Upper lobe of left lung (tissue), 6 donors: ENCODE data around the gene DEFB108B. TPM values are rescaled to one million over a fixed set of nuclear protein-coding genes. Genes with fewer than 3 reads are reported as not detected.
A peak's percentile ranks its signal among the peaks of the same experiment; 100 is the strongest.
"Not testable (repeated sequence)": the region's sequence is repeated elsewhere in the genome, so short reads cannot be mapped to it uniquely, and the experiment has no call there.

Source experiments
- ATAC-seq, 2 donors: fragments of 200-7000 bp; cut with Tn5 transposase; one replicate each; pipeline ENCODE4 v1.9.1; 2022; ENCODE audit warnings: mild to moderate bottlenecking in 2 of 2, moderate library complexity in 2 of 2; ENCODE audit not compliant: low FRiP score in 2 of 2
- DNase-seq, 2 donors: peaks; one replicate each; pipeline ENCODE4 v3.0.0-alpha.2; 2019 to 2020
- H3K27ac ChIP-seq, 4 donors: fragments of 200-600 bp; sonication (generic); one replicate each; pipeline ENCODE4 v1.5.1; 2016 to 2019
- H3K27me3 ChIP-seq, 4 donors: fragments of 200-600 bp; sonication (generic); one replicate each; pipeline ENCODE4 v1.5.1; 2017 to 2019
- H3K36me3 ChIP-seq, 4 donors: fragments of 200-600 bp; sonication (generic); one replicate each; pipeline ENCODE4 v1.5.1; 2016 to 2019
- H3K4me1 ChIP-seq, 4 donors: fragments of 200-600 bp; sonication (generic); one replicate each; pipeline ENCODE4 v1.5.1; 2018 to 2019
- H3K4me3 ChIP-seq, 4 donors: fragments of 200-600 bp; sonication (generic); one replicate each; pipeline ENCODE4 v1.5.1; 2017 to 2019; ENCODE audit warnings: mild to moderate bottlenecking in 2 of 4, moderate library complexity in 1 of 4
- H3K9me3 ChIP-seq, 4 donors: fragments of 200-600 bp; sonication (generic); one replicate each; pipeline ENCODE4 v1.5.1; 2018 to 2019
- CTCF ChIP-seq, 6 experiments: fragments of 450-650 bp in 4 of 6; fragments of 200-600 bp in 2 of 6; sonication (generic) in 2 of 6; IDR thresholded peaks; one replicate each; pipeline ENCODE4 v1.5.1; 2016 to 2019; ENCODE audit warnings: antibody characterized with exemption in 6 of 6
- WGBS, 2 donors: methylation state at CpG; one replicate each; pipeline ENCODE4 v1.1.5; 2017 to 2018; 5-methylcytosine and 5-hydroxymethylcytosine counted together
- total RNA-seq, 6 donors: library from RNA; depleted of rRNA in 4 of 6; stranded (reverse); fragments of >200 nt in 4 of 6; gene quantifications; one replicate each; pipeline versions ENCODE4 v1.1.0 to v1.2.1, GENCODE V29; 2016 to 2021
- donor health status: DM: no; HTN: no; CAD: no; lungs with moderate emphysema.
- donor health status: DM: no; HTN: yes; CAD: no; lungs with severe emphysema.

Gene DEFB108B
- total RNA-seq, 6 donors from 2014 or later: not detected

GRCh38 chr11:71792621-71793235 is 40.3 kb upstream of the DEFB108B start:
- not testable (repeated sequence) for H3K27ac ChIP-seq, H3K36me3 ChIP-seq, H3K4me1 ChIP-seq, H3K27me3 ChIP-seq, ATAC-seq, H3K9me3 ChIP-seq, H3K4me3 ChIP-seq
- peak in 1 of 2 donors; percentile 58 for DNase-seq
- WGBS, 2 donors: 52 to 66% methylated on average over 5 to 6 of the region's 6 CpGs
- peak; percentile 40 to 73 (median 54) for TF ChIP-seq CTCF (IDR thresholded peaks at IDR 0.05)

GRCh38 chr11:71794386-71795040 is 38.5 kb upstream of the DEFB108B start:
- WGBS, 2 donors: 60 to 86% methylated on average over 5 to 13 of the region's 13 CpGs
- not testable (repeated sequence) for H3K4me3 ChIP-seq, H3K4me1 ChIP-seq, H3K36me3 ChIP-seq, H3K9me3 ChIP-seq, H3K27ac ChIP-seq, ATAC-seq, H3K27me3 ChIP-seq
- peak in 1 of 2 donors; percentile 57 for DNase-seq

GRCh38 chr11:71795236-71795635 is 37.8 kb upstream of the DEFB108B start:
- not testable (repeated sequence) for H3K4me1 ChIP-seq, H3K9me3 ChIP-seq, H3K36me3 ChIP-seq, H3K27me3 ChIP-seq, DNase-seq, H3K27ac ChIP-seq, ATAC-seq, H3K4me3 ChIP-seq
- WGBS, 2 donors: 85% methylated on average over 5 of the region's 5 CpGs; no CpG with 5 or more reads in 1 of the 2 donors

GRCh38 chr11:71796016-71796415 is 37.0 kb upstream of the DEFB108B start:
- not testable (repeated sequence) for DNase-seq

GRCh38 chr11:71796781-71797180 is 36.2 kb upstream of the DEFB108B start:
- DNase-seq: peak in 1 of 2 donors; percentile 80
- H3K36me3 ChIP-seq, H3K4me1 ChIP-seq, H3K9me3 ChIP-seq, H3K27me3 ChIP-seq, H3K4me3 ChIP-seq, H3K27ac ChIP-seq, ATAC-seq: not testable (repeated sequence)
- 97 to 100% methylated on average over 1 to 9 of the region's 9 CpGs for WGBS, 2 donors

More at GRCh38 chr11:71796016-71796415, 37.0 kb upstream of the DEFB108B start:
- H3K36me3 ChIP-seq, H3K27me3 ChIP-seq, H3K4me3 ChIP-seq, H3K27ac ChIP-seq, ATAC-seq, H3K9me3 ChIP-seq, H3K4me1 ChIP-seq: not testable (repeated sequence)
- WGBS, 2 donors: 83 to 94% methylated on average over 13 to 16 of the region's 16 CpGs

GRCh38 chr11:71799556-71800128 is 33.4 kb upstream of the DEFB108B start:
- H3K27ac ChIP-seq, H3K9me3 ChIP-seq, H3K4me1 ChIP-seq, ATAC-seq, DNase-seq, H3K4me3 ChIP-seq, H3K36me3 ChIP-seq, H3K27me3 ChIP-seq: not testable (repeated sequence)
- WGBS, 2 donors: 84 to 89% methylated on average over 13 of the region's 13 CpGs

- not testable (repeated sequence) for H3K36me3 ChIP-seq, H3K4me3 ChIP-seq, ATAC-seq, H3K9me3 ChIP-seq, H3K27ac ChIP-seq, H3K4me1 ChIP-seq, H3K27me3 ChIP-seq
- DNase-seq: peak in 1 of 2 donors; percentile 82
- peak; percentile 63 to 85 (median 76) for TF ChIP-seq CTCF (IDR thresholded peaks at IDR 0.05)
- 34% methylated on average over 12 to 13 of the region's 13 CpGs for WGBS, 2 donors
Observed at GRCh38 chr11:71800335-71800953, 32.6 kb upstream of the DEFB108B start.

- not testable (repeated sequence) for H3K4me1 ChIP-seq
- 79% methylated on average over 2 of the region's 2 CpGs; no CpG with 5 or more reads in 1 of the 2 donors for WGBS, 2 donors
Observed at GRCh38 chr11:71801026-71801425, 32.0 kb upstream of the DEFB108B start.

GRCh38 chr11:71802874-71803273 is 30.1 kb upstream of the DEFB108B start:
- 80 to 82% methylated on average over 5 to 6 of the region's 7 CpGs for WGBS, 2 donors
- not testable (repeated sequence) for DNase-seq, H3K27me3 ChIP-seq, ATAC-seq, H3K27ac ChIP-seq, H3K9me3 ChIP-seq, H3K4me1 ChIP-seq, H3K36me3 ChIP-seq, H3K4me3 ChIP-seq

More at GRCh38 chr11:71801026-71801425, 32.0 kb upstream of the DEFB108B start:
- not testable (repeated sequence) for H3K27me3 ChIP-seq, H3K9me3 ChIP-seq, H3K4me3 ChIP-seq, DNase-seq, ATAC-seq, H3K36me3 ChIP-seq, H3K27ac ChIP-seq

- H3K4me1 ChIP-seq, H3K27ac ChIP-seq, H3K9me3 ChIP-seq, H3K36me3 ChIP-seq, H3K27me3 ChIP-seq, ATAC-seq, H3K4me3 ChIP-seq: not testable (repeated sequence)
- DNase-seq: peak in 1 of 2 donors; percentile 64
- WGBS, 2 donors: 50 to 57% methylated on average over 5 to 8 of the region's 9 CpGs
Observed at GRCh38 chr11:71804158-71804947, 28.6 kb upstream of the DEFB108B start.
